ENCODE measurements around the gene SCFD2. TPM values are rescaled to one million over a fixed set of nuclear protein-coding genes. Genes with fewer than 3 reads are reported as not detected.

Gene SCFD2
- total RNA-seq, 2 donors from 2014 or later, result 20.3 to 27.4 TPM

DNA sequence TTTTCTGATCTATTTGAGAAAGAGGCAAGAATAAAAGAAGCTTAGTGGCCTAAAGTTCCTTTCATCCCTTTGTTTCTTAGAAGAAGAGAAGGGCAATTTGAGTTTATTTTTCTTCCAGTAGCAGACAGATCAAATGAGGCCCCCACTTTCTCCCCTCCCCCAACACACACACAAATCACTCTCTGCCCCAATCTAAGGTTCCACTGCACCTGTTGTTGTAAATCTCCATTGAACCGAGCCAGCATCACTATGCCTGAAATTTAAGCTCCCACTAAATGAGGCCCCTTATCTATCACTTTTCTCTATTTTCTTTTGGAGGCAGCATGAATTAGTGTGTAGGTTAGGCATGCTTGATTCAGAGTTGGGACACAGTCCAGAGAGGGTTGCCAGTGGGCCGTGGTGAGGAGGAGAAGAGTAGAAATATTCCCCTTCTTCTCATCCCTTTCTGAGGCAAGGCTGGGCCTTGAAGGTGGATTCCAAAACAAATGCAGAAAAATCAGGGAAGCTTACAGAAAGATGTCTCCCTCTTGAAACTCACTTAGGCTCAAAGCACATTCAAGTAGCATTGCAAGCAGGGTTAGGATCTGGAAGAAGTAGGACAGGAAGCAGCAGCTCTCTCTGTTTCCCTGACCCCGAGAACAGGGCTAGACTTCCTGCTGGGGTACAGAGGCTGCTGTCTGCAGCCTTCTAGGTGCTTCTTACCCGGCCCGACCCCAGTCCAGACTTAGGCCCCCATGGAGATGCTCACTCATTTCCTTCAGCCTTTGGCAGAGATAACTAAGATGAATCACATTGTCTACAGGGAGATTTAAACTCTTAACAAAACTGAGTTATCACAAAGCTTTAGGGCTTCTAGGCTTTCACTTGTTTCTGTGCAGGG, 433.0 kb downstream of the SCFD2 start:
- TF ChIP-seq, protein P1, sequence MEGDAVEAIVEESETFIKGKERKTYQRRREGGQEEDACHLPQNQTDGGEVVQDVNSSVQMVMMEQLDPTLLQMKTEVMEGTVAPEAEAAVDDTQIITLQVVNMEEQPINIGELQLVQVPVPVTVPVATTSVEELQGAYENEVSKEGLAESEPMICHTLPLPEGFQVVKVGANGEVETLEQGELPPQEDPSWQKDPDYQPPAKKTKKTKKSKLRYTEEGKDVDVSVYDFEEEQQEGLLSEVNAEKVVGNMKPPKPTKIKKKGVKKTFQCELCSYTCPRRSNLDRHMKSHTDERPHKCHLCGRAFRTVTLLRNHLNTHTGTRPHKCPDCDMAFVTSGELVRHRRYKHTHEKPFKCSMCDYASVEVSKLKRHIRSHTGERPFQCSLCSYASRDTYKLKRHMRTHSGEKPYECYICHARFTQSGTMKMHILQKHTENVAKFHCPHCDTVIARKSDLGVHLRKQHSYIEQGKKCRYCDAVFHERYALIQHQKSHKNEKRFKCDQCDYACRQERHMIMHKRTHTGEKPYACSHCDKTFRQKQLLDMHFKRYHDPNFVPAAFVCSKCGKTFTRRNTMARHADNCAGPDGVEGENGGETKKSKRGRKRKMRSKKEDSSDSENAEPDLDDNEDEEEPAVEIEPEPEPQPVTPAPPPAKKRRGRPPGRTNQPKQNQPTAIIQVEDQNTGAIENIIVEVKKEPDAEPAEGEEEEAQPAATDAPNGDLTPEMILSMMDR (IDR thresholded peaks at IDR 0.05), result no peak
- no peaks in the 10 kb centered on the region for H3K4me1 ChIP-seq (ENCODE audit: control insufficient read depth in 1 of 2, low read depth in 2 of 2)
- H3K36me3 ChIP-seq, result no peaks in the 10 kb centered on the region
- no peaks in the 10 kb centered on the region for H3K27me3 ChIP-seq (replicated peaks; ENCODE audit: insufficient read depth)
- H3K27ac ChIP-seq, result no peak overlapping the region
- H3K4me3 ChIP-seq, result no peak overlapping the region
- no peaks in the 10 kb centered on the region for H3K9me3 ChIP-seq
- no peak for ATAC-seq (ENCODE audit: insufficient number of reproducible peaks, low FRiP score, low read depth)
- DNase-seq (ENCODE audit: low spot score), result no peak

DNA sequence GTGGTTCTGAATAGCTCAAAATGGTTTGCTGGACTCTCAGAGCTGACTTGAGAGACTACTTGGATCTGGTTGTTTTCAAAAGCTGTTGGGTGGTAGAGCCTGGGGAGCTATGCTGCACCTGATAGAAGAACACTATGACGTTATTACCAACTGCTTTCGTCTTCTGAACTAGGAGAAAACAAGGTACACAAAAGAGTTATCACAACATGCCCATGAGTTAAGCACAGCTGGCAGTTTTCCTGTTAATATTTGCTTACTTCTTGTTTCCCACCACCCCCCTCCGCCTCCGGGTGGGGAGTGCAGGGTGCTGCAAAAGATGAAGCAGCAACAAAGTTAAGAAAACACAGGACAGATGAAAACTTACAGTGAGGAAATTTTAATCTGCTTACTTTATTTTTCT, 434.6 kb downstream of the SCFD2 start:
- no peak overlapping the region for H3K4me3 ChIP-seq
- ATAC-seq (ENCODE audit: insufficient number of reproducible peaks, low FRiP score, low read depth), result no peak

GRCh38 chr4:52926196-52926974, 439.5 kb downstream of the SCFD2 start:
- H3K27ac ChIP-seq, result no peak overlapping the region
- no peaks in the 10 kb centered on the region for H3K9me3 ChIP-seq
- no peaks in the 10 kb centered on the region for H3K27me3 ChIP-seq (replicated peaks; ENCODE audit: insufficient read depth)
- no peak overlapping the region for H3K4me3 ChIP-seq
- H3K36me3 ChIP-seq, result no peaks in the 10 kb centered on the region
- ATAC-seq (ENCODE audit: insufficient number of reproducible peaks, low FRiP score, low read depth), result no peak
- H3K4me1 ChIP-seq (ENCODE audit: control insufficient read depth in 1 of 2, low read depth in 2 of 2), result no peaks in the 10 kb centered on the region
- TF ChIP-seq, protein P1 (IDR thresholded peaks at IDR 0.05), result no peak
- DNase-seq (ENCODE audit: low spot score), result no peak

More for the DNA sequence above, 434.6 kb downstream of the SCFD2 start:
- H3K27ac ChIP-seq, result no peak overlapping the region
- H3K27me3 ChIP-seq (replicated peaks; ENCODE audit: insufficient read depth), result no peaks in the 10 kb centered on the region
- TF ChIP-seq, protein P1 (IDR thresholded peaks at IDR 0.05), result no peak
- H3K36me3 ChIP-seq, result no peaks in the 10 kb centered on the region
- DNase-seq (ENCODE audit: low spot score), result no peak
- H3K4me1 ChIP-seq (ENCODE audit: control insufficient read depth in 1 of 2, low read depth in 2 of 2), result no peaks in the 10 kb centered on the region
- H3K9me3 ChIP-seq, result no peaks in the 10 kb centered on the region

DNA sequence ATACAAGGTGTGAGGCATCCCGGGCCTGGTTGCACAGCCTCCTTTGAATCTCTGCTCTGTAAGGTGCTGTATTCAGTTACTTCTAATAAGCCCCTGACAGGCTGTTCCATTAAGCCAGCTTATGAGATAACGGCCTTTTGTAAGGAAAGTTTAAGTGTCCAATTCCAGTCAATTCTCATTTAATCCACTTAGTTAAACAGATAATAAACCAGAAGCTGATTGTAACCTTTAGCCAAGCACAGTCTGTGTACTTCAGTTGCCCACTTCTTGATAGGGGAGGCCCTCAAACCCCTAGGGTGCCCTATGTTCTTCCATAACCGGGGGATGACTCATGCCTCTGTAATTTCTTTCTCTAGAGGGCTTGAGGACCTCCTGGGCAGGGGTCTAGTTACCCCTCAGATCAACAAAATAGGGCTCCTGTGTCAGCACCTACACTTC, 440.3 kb downstream of the SCFD2 start:
- DNase-seq (ENCODE audit: low spot score), result no peak
- no peaks in the 10 kb centered on the region for H3K36me3 ChIP-seq
- TF ChIP-seq, protein P1 (IDR thresholded peaks at IDR 0.05), result no peak

DNA sequence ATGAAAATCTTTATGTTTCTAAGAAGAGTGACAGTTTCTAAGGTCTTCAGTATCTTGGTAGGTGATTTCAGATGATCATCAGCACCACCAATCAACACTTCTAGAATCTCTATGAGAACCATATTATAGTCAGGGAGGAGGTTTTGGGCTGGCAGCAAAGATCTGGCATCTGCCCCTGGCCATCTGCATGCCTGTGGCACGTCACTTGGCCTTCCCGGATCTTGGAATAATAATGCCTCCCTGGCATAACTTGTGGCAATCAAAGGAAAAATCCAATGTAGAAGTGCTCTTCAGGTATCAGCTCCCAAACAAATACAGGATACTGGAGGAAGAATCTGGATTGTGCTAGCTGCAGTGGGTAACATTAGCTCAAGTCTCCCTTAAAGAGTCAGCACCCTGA, 446.4 kb downstream of the SCFD2 start:
- ATAC-seq (ENCODE audit: insufficient number of reproducible peaks, low FRiP score, low read depth), result no peak
- TF ChIP-seq, protein P1 (IDR thresholded peaks at IDR 0.05), result no peak
- no peaks in the 10 kb centered on the region for H3K27me3 ChIP-seq (replicated peaks; ENCODE audit: insufficient read depth)
- no peaks in the 10 kb centered on the region for H3K9me3 ChIP-seq
- no peak overlapping the region for H3K4me3 ChIP-seq
- H3K36me3 ChIP-seq, result no peaks in the 10 kb centered on the region
- peaks cover 3 to 7% of the 10 kb centered on the region in 2 donors for H3K4me1 ChIP-seq (ENCODE audit: control insufficient read depth in 1 of 2, low read depth in 2 of 2)
- DNase-seq (ENCODE audit: low spot score), result no peak
- H3K27ac ChIP-seq, result no peak overlapping the region

More for the DNA sequence above, 440.3 kb downstream of the SCFD2 start:
- H3K27ac ChIP-seq, result no peak overlapping the region
- no peaks in the 10 kb centered on the region for H3K27me3 ChIP-seq (replicated peaks; ENCODE audit: insufficient read depth)
- ATAC-seq (ENCODE audit: insufficient number of reproducible peaks, low FRiP score, low read depth), result no peak
- H3K4me1 ChIP-seq (ENCODE audit: control insufficient read depth in 1 of 2, low read depth in 2 of 2), result no peaks in the 10 kb centered on the region
- no peaks in the 10 kb centered on the region for H3K9me3 ChIP-seq
- H3K4me3 ChIP-seq, result no peak overlapping the region
